ENCODE results near the gene ZCCHC4.

ZCCHC4 gene

DNA sequence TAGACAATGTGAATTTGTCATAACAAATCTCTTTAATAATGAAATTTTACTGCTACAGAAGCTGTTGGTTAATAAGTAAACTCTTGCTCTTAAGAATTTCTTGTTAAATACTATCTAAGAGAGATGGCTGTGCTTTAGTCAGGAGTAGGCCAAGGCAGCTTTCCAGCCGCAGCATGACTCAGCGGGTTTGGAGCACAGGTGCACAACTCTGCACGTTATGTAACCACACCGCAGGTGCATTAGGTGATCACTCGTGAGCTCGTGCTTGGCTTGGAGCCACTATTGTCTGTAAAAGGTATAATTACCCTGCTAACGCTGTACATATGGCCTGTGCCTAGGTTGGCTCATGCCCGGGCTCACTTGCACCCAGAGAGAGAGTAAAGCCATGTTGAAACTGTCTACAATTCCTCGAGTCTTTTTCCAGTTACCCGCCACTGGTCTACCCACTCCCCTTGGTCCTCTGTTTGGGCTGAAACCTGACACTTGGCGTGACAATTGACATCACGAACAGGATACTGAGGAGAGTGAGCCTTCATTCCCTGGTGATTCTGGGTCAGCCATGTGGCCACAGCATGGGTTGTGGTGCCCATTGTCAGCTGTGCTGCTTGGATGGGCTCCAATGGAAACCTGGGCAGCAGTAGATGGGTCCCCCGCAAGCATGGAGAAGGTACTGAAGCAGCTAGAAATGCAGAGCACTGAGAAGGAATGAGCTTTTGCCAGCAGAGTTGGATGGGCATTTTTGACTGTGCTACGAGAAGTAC, 46.1 kb downstream of the ZCCHC4 start:
- H3K79me2 ChIP-seq (ENCODE audit: insufficient read depth, low read length), result no peaks in the 10 kb centered on the region
- H3K27ac ChIP-seq (ENCODE audit: low read length), result no peak overlapping the region
- H3K4me2 ChIP-seq (ENCODE audit: insufficient read depth, low read length), result no peak overlapping the region
- H3K4me1 ChIP-seq (ENCODE audit: insufficient read depth, low read length), result no peaks in the 10 kb centered on the region
- no peaks in the 10 kb centered on the region for H4K20me1 ChIP-seq (ENCODE audit: insufficient read depth, low read length)
- peaks cover 39% of the 10 kb centered on the region for H3K36me3 ChIP-seq (ENCODE audit: insufficient read depth, low read length)
- no peak for ATAC-seq (ENCODE audit: insufficient read depth, low read depth)
- no peak overlapping the region for H3K9ac ChIP-seq (ENCODE audit: low read depth, low read length)
- no peak overlapping the region for H2AFZ ChIP-seq (ENCODE audit: low read depth, low read length)
- peak; percentile 32 for DNase-seq
- H3K4me3 ChIP-seq (ENCODE audit: low read depth in 1 of 2, low read length in 2 of 2), result no peak overlapping the region
- no peak for TF ChIP-seq EZH2 (IDR thresholded peaks at IDR 0.05; ENCODE audit: borderline replicate concordance, low read depth, low read length, severe bottlenecking)
- TF ChIP-seq, protein P1, sequence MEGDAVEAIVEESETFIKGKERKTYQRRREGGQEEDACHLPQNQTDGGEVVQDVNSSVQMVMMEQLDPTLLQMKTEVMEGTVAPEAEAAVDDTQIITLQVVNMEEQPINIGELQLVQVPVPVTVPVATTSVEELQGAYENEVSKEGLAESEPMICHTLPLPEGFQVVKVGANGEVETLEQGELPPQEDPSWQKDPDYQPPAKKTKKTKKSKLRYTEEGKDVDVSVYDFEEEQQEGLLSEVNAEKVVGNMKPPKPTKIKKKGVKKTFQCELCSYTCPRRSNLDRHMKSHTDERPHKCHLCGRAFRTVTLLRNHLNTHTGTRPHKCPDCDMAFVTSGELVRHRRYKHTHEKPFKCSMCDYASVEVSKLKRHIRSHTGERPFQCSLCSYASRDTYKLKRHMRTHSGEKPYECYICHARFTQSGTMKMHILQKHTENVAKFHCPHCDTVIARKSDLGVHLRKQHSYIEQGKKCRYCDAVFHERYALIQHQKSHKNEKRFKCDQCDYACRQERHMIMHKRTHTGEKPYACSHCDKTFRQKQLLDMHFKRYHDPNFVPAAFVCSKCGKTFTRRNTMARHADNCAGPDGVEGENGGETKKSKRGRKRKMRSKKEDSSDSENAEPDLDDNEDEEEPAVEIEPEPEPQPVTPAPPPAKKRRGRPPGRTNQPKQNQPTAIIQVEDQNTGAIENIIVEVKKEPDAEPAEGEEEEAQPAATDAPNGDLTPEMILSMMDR (IDR thresholded peaks at IDR 0.05; ENCODE audit: borderline replicate concordance, extremely low read depth, low read length, poor library complexity, severe bottlenecking), result no peak
- H3K27me3 ChIP-seq (ENCODE audit: insufficient read depth, low read length, poor library complexity), result no peaks in the 10 kb centered on the region
- H3K9me3 ChIP-seq (ENCODE audit: insufficient read depth, low read length, severe bottlenecking), result peaks cover 11% of the 10 kb centered on the region

DNA sequence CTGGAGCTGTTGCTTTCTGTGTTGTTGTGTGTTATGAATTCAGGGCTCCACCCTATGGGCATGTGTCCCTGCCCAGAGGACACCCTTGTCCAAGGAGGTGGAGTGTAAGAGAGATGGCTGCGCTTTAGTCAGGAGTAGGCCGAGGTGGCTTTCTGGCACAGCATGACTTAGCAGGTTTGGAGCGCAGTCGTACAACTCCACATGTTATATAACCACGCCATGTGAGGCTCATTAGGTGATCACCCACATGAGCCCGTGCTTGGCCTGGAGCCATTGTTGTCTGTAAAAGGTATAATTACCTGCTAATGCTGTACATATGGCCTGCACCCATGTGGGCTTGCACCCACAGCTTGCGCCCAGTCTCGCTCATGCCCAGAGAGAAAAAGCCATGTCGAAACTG, 48.7 kb downstream of the ZCCHC4 start:
- no peak for TF ChIP-seq EZH2 (IDR thresholded peaks at IDR 0.05; ENCODE audit: borderline replicate concordance, low read depth, low read length, severe bottlenecking)
- TF ChIP-seq, protein P1 (IDR thresholded peaks at IDR 0.05; ENCODE audit: borderline replicate concordance, extremely low read depth, low read length, poor library complexity, severe bottlenecking), result no peak
- Histone ChIP-seq H3K27ac (ENCODE audit: low read length) (no peak overlapping the region), H3K9me3 (ENCODE audit: insufficient read depth, low read length, severe bottlenecking) (peaks cover 11% of the 10 kb centered on the region), H3K4me1 (ENCODE audit: insufficient read depth, low read length) (no peaks in the 10 kb centered on the region), H3K27me3 (ENCODE audit: insufficient read depth, low read length, poor library complexity) (no peaks in the 10 kb centered on the region), H3K79me2 (ENCODE audit: insufficient read depth, low read length) (no peaks in the 10 kb centered on the region), H4K20me1 (ENCODE audit: insufficient read depth, low read length) (no peaks in the 10 kb centered on the region), H2AFZ (ENCODE audit: low read depth, low read length) (no peak overlapping the region), H3K9ac (ENCODE audit: low read depth, low read length) (no peak overlapping the region), H3K36me3 (ENCODE audit: insufficient read depth, low read length) (peaks cover 37% of the 10 kb centered on the region), H3K4me2 (ENCODE audit: insufficient read depth, low read length) (no peak overlapping the region), H3K4me3 (ENCODE audit: low read depth in 1 of 2, low read length in 2 of 2) (no peak overlapping the region)
- DNase-seq (no peak), ATAC-seq (ENCODE audit: insufficient read depth, low read depth) (0 out of 3 replicates have a peak, but pooled peaks have one; percentile 29)

DNA sequence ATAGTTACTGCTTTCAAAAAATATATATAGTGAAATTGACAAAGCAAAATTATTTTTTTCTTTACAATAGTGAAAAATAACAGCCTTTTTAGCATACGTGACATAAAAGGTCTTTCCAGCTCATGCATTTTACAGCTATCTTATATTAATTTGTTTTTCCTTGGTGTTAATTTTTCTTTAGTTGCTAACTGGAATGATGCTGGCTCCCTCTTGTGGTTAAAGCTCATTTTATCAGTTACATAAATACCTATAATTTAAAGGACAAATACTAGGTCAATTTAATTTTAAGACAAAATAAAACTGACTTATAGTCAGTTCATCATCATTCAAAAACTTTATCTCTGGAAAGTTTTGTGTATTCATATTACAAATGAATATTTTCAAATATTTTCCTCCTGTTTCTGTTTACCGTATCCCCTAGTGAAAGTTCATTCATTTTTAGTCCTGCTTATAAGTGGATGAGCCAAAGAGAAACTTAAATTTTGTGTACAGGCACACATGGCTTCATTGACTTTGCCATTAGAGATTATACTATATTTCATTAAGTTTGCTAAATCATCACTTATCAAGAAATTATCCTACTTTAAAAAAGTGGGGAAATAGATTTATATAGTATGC, 54.5 kb downstream of the ZCCHC4 start:
- Histone ChIP-seq H3K36me3 (ENCODE audit: insufficient read depth, low read length) (peaks cover 24% of the 10 kb centered on the region; the same call in 1 of the 2 replicates), H4K20me1 (ENCODE audit: insufficient read depth, low read length) (no peaks in the 10 kb centered on the region), H2AFZ (ENCODE audit: low read depth, low read length) (no peak overlapping the region), H3K4me1 (ENCODE audit: insufficient read depth, low read length) (no peaks in the 10 kb centered on the region), H3K27ac (ENCODE audit: low read length) (no peak overlapping the region), H3K4me3 (ENCODE audit: low read depth in 1 of 2, low read length in 2 of 2) (no peak overlapping the region), H3K9me3 (ENCODE audit: insufficient read depth, low read length, severe bottlenecking) (no peaks in the 10 kb centered on the region), H3K9ac (ENCODE audit: low read depth, low read length) (no peak overlapping the region), H3K27me3 (ENCODE audit: insufficient read depth, low read length, poor library complexity) (no peaks in the 10 kb centered on the region), H3K79me2 (ENCODE audit: insufficient read depth, low read length) (no peaks in the 10 kb centered on the region), H3K4me2 (ENCODE audit: insufficient read depth, low read length) (no peak overlapping the region)
- TF ChIP-seq, protein P1 (IDR thresholded peaks at IDR 0.05; ENCODE audit: borderline replicate concordance, extremely low read depth, low read length, poor library complexity, severe bottlenecking), result peak; percentile 61
- no peak for TF ChIP-seq EZH2 (IDR thresholded peaks at IDR 0.05; ENCODE audit: borderline replicate concordance, low read depth, low read length, severe bottlenecking)
- DNase-seq, result no peak
- ATAC-seq (ENCODE audit: insufficient read depth, low read depth), result peak; percentile 48; the same call in 1 of the 3 replicates
